Stimulated activated CD4-positive, alpha-beta T cell treated with anti-CD3 and anti-CD28 coated beads, Interleukin-1b, Interleukin-23, amount 100 ng/mL, for 48 hours (primary cell): Measurements from ENCODE around the gene SUPV3L1.

Experiments
- DNase-seq: peaks from one replicate; pipeline ENCODE4 v3.0.0-alpha.2; 2020

The SUPV3L1 gene

DNA sequence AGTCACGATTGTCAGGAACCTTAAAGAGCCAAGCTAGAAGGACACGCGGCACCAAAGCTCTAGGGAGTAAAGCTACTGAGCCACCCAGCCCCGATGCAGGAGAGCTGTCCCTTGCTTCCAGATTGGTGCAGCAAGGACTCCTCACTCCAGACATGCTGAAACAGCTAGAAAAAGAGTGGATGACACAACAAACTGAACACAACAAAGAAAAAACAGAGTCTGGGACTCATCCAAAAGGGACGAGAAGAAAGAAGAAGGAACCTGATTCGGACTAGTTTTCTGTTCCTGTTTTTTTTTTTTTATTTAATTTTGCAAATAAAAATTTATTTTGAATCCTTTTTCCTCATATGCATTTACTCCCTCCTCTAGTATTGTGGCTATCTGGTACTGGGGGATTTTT, 28.7 kb downstream of the SUPV3L1 start:
- no peak for DNase-seq

DNA sequence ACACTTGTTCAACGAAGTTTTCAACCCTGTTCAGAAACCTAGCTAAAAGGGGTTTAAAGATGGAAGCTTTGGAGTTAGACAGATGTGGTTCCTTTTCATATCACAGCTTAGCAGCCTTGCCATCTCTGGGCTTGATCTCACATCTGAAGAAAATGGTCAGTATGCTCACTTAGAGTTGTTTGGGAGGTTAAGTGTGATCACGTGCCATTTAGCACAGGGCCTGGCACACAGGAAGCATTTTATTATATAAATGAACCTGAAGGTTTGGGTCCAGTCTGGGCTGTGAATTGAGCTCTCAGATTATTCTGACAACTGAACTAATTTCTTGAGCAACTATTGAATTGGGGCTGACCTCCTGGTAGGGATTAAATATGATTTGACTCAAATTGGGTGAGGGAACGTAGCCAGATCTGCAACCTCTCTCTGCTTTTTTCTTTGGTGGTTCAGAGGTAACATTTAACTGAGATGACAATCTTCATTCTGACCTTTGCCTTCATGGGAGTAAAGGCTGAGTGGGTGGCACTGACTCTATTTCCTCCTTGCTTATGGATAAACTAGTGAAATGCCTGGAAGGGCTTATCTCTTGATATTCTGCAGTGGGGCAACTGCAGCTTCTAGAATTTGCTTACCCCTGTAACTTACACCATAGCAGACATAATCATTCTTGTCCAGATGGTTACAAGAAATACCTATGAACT, 29.9 kb downstream of the SUPV3L1 start:
- no peak for DNase-seq

DNA sequence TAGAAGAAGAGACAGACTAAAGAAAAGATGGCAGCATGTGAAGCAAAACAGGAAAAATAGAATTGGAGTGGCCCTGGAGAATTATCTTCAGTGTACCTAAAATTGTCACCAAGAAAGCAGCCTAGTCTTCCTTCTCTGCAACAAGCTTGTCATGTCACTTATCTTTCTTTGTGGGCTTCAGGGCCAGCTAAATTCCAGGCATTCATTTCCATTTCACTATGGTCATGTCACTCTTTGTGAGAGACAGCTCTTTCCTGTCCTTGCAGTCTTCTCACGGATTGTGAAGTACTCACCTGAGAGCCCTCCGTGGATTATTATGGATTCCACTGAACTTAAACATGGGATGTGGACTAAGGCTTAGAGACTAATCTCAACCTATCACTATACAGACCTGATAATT, 31.1 kb downstream of the SUPV3L1 start:
- no peak for DNase-seq

DNA sequence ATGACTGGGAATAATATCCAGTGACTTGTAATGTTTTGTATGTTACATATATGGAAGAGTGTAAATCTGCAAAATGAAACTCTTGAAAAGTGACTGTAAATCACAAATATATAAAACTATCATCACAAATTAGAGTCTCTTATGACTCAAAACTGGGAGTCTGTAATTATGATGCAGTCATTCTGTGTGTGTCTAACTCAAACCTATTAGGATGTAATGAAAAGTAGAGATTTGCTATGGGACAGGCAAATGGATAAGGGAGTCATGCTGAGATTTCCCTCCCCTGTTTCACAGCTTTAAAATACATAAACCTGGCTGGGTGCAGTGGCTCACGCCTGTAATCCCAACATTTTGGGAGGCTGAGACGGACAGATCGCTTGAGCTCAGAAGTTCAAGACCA, 31.5 kb downstream of the SUPV3L1 start:
- DNase-seq, result no peak

DNA sequence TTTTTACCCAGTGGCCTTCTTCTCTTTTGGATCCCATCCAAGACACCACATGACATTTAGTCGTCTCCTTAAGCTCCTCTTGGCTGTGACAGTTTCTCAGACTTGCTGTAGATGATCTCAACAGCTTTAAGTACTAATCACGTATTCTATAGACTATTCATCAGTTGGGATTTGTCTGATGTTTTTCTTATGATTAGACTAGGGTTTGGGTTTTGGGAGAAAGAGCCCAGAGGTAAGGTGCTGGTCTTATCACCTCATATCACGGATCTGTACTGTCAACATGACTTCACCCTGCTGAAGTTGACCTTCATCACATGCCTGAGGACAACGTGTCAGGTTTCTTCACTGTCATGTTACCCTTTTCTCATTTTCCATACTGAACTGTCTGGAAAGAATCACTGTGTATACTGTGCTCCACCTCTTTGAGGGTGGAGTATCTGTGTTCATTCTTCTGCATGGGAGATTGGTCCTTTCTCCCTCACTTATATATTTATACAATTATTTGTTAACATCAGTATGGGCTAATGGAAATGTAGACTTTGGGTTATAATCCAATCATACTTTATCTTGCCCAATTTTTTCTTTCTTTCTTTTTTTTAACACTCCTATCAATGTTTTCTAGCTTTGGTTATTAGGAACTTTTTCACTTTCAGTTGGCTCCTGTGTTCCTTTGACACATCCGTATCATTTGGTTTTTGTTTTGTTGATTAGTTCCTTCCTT, 33.7 kb downstream of the SUPV3L1 start:
- DNase-seq, result no peak

DNA sequence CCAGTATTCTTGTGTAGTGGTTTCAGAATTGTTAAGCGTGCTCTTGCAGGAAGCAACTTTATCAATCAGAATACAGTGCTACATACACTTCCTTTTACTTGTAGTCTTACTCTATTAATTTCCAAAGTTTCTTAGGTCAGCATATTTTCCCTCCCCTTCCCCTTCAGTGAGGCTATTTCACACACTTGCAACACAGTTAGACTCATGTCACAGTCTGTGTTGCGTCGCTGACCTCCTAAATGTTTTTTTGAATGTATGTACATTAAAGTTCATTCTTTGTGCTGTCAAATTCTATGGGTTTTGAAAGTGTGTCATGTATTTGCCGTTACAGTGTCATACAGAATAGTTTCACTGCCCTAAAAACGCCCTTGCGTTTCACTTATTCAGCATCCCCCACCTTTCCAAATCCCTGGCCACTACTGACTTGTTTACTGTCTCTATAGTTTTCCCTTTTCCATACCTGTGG, 34.7 kb downstream of the SUPV3L1 start:
- DNase-seq, result no peak

DNA sequence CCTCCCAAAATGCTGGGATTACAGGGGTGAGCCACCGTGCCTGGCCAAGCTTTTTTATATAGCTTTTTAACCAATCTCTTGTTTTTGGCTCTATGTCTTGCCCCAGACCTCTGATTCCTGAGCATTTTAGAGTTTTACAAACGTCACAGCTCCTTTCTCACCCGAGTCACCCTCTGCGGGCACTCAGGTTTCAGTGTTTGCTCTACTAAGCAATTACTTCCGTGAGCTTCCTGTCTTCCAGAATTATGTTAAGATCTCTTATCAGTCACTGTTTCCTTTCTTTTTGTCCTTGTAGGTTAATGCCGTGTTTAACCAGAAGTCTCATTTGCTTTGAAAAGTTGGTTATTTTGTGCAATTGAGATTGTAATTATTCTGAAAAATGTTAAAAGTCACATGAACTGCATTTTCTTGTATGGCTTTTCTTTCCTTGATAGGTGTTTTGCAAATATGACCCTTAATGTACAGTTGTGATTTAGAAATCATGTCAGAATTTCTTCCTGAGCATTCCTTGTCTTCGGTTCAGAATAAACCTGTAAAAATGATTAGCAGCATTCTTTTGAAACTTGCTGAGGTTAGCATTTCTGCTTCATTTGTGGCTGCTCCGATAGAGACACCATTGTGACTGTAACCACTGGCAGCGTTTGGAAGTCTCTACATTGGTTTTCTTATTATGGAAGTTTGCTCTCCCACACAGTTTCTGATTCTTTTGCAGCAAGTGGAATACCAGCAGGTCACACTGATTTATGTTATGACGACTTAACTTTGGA, 35.6 kb downstream of the SUPV3L1 start:
- peak; percentile 19 for DNase-seq

DNA sequence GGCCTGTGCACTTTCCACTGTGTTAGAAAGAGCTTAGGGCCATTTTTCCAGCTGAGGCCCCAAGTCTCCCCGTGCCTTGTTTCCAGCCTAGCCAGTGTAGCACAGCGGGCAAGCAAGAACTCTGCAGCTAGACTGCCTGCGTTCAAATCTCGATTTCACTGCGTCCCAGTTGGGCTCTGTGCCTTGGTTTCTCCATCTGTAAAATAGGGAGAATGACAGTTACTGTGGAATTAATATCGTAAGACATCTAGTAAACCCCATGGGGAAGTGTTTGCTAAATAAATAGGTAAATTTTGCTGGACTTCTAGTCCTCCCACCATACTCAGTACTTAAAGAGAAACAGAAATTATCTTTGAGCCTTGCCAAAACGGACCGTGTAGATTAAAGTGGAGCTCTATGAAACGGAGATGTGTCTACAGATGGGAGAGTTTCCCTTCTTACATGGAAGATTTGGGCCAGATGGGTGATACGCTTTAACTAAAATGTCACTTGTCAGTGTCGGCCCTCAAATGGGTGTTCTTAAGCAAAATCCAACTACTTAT, 36.6 kb downstream of the SUPV3L1 start:
- no peak for DNase-seq

DNA sequence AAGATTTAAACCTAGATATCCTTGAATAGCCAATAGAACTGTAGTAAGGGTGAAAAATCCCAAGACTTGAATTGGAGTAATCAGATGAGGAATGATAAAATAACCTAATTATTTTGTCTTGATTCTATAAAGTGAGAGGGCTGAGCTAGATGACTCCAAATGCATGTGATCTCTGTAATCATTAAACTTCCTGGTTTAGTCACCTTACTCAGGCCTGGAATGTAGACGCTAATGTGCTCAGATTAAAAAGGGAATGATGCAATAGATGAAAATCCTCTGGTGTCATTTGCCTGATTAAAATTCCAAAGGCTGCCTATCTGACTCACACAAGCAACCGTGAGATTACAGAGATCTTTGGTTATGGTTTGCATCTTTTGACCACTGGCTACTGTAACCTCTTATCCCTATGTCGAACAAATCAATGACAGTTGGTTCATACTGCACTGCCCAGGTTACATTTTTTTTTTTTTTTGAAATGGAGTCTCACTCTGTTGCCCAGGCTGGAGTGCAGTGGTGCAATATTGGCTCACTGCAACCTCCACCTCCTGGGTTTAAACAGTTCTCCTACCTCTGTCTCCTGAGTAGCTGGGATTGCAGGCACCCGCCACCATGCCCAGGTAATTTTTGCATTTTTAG, 37.2 kb downstream of the SUPV3L1 start:
- no peak for DNase-seq

DNA sequence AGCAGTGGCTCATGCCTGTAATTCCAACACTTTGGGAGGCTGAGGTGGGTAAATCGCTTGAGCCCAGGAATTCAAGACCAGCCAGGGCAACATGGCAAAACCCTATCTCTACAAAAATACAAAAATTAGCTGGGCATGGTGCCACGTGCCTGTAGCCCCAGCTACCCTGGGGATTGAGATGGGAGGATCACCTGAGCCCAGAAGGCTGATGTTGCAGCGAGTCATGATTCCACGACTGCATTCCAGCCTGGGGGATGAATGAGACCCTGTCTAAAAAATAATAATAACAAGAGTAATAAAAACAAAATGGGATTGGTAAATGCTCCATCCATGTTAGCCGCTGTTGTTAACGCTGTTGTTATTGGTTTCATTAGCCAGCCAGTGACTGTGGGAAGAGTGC, 38.8 kb downstream of the SUPV3L1 start:
- no peak for DNase-seq

DNA sequence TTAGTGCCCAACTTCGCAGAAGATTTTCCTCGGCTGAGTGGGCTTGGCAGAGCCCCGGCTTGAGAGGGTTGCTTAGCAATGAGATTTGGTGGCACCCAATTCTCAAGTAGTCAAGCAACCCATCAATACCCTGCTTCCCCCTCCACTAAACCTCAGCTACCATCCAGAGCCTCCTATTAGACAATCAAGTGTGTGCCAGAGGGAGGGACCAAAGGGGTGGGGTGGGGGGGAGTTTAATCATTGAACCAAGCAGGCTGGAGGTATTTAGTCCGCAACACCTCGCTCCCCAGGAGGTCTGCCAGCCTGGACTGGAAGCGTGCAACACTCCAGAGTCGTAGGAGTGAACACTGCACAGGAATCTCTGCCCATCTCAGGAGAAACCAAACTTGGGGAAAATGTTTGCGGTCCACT, 40.0 kb downstream of the SUPV3L1 start, which contains the start of gene HKDC1:
Gene HKDC1 (plus strand): TSS at position 292 of the 411 bp plus-strand sequence. CDS start 104 bp downstream, at position 396.
- DNase-seq, result no peak

DNA sequence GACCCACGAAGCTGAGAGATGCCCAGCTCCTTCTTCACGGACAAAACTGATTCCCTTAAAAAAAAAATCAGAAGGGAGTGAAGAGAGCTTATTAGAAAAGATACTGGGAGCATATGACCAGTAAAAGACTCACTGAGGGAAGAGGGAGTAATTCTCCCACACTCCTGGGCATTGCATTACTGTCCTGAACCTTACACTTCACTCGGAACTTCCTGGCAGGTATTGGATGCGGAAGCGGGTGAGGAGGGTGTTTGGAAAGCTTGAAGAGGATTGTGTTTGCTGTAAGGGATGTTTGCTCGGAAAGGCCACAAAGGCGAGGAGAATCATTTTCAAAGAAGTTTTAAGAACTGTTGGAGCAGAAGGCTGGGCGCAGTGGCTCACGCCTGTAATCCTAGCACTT, 40.5 kb downstream of the SUPV3L1 start:
- no peak for DNase-seq

DNA sequence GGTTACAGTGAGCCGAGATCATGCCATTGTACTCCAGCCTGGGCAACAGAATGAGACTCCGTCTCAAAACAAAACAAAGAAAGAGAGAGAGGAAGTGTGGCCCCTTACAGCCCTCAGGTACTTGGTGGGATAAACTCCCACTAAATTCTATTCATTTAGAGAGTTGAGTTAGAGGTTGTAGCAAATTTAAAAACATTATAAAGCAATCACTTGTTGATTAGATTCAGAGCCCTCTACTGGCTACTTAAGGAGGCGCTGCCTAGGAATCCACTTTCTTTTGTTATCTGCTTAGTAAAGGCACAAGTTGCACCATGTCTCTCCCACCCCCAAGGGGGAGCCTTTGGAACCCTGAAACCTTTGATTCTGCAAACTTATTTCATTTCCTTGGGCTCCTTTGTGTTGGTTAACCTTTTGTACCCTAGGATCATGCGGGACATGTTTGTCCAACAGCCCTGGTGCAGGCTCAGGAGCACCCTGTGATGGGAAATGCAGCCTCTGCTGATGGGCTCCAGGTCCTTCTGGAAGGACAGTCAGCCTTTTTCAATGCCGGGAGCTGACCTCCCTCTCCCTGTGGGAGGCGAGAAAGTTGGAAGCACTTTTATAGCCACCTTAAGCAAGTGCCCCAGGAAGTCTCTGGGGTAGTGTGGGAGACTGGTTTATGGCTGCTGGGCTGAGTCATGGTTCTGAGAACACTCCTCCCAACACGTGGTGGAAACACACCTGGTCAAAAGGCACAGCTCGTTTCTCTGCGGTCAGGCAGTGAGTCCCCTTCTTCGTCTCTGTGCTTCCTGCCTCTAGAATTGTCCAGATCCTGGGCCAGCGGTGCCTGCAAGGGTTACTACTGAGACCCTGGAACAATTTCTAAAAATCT, 42.4 kb downstream of the SUPV3L1 start:
- peak; percentile 83 for DNase-seq

DNA sequence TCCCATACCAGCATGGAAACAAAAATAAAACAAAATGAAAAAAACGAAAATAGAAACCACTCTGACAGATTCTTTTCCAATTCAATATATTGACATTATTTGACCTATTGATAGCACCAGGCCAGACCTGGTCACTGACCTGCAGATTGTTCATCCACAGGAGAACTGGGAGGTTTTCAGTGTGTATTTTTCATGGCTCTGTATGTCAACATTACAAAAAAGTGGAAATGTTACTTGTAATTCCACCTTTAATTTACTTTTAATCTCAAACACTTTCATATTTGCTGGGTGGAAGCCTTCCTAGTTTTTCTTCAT, 43.0 kb downstream of the SUPV3L1 start:
- DNase-seq, result no peak

DNA sequence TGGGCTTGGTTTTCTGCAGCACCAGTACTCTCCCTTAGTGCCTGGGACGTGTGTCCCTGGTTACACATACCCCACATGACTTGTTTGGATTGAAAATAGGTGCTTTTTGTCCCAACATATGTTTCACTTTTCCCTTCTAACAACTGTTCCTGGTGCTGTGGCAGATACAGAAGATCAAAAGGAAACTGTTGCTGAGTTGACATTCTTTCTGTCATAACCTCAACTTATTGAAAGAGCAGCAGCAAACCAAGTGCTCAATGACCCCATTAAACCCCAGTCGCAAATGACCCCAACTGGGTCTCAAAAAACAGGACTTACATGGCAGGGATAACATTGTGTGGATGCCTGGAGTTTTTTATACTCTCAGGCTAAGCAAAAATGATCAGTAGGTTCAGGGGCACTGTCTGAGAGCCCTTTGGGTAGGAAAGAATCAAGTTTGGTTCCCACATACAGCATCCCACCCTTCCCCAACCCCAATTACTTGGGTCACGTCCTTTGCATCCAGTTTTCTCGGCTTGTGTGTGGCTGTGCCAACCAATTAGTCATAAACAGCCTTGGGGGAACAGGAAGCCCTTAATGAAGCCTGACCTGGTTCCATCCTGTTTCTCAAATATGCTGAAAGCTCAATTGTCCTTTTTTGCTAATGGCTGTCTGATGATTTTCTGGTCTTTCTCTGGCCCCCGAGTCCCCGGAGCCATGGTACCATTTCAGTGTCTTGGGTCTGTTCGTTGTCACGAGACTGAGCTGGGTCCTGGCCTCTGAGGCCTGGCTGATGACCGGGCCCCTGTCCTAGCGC, 45.0 kb downstream of the SUPV3L1 start:
- no peak for DNase-seq

DNA sequence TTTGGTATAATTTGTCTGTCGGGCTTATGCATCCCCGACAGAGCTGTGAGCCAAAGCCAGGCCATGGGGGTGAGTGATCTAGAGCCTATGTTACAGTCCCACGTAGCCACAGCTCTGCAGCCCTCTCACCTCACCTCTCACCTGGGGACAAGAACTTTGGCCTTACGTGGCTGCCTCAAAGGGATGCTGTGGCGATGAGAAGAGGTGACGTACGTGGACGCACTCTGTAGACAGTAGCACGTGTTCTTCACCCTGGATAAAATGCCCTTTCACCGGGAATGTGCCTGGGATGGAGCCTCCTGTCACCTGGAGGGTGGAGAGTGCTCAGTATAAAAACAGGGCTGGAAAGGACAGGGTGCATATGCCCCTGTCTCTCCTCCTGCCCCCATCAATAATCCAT, 45.6 kb downstream of the SUPV3L1 start:
- no peak for DNase-seq

DNA sequence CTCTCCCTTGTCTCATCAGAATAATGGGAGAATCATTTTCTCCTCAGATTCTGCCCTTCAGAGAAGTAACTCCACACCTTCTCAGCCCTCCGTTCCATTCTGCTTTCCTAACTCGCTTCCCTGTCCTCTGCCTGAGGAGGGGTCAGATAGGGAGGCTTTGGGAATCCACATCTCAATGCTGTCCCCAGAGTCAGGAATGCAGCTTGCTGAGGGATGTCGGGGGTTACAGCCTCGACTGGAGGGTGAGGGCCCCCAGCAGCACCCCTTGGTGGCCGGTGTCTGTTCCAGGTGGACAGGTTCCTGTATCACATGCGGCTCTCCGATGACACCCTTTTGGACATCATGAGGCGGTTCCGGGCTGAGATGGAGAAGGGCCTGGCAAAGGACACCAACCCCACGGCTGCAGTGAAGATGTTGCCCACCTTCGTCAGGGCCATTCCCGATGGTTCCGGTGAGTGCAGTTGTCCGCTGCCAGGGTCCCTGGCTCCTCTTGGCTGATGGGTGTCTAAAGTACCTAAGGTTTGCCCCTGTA, 47.0 kb downstream of the SUPV3L1 start:
- DNase-seq, result no peak

DNA sequence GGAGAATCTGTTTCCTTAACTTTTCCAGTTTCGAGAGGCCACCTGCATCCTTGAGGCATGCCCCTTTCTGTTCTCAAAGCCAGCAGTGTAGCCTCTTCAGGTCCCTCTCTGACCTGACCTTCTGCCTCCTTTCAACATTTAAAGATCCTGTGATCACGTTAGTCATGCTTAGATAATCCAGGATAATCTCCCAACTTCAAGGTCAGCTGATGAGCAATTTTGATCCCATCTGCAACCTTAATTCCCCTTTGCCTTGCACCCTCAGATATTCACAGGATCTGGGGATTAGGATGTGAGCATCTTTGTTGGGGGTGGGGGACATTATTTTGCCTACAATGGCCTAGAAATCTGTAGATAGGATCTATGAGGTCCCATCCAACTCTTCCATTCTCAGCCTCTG, 48.1 kb downstream of the SUPV3L1 start:
- DNase-seq, result no peak

DNA sequence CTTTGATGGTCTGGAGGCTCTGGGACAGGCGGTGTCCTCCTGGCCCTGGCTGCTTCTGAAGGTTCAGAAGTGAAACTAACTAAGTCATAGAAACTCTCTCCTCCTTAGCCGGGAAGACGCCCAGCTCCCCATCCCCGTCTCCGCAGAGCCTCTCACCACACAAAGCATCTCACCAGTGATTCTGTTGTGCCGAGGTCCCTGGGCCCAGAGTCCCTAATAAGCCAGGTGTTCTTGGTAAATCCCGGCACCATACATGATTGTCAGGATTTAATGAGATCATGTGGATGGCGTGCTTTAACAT, 49.5 kb downstream of the SUPV3L1 start:
- DNase-seq, result no peak

DNA sequence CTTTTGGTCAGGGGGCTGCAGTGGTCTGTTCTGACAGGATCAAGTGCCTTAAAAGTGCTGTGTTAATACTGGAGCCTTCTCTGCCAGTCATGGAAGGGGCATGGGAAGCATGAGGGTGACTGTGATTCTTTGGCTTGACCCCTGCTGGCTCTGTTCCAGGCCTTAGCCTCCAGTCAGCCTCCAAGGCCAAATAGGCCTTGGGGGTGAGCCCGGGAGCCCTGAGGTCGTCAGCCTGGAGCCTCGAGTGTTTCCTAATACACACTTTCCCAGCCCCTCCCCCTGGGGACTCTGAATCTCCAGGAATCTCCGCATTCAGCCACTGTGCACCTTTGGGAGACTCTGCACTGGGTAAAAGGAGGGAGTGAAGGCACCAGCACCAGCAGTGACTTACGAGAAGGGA, 50.1 kb downstream of the SUPV3L1 start:
- no peak for DNase-seq

DNA sequence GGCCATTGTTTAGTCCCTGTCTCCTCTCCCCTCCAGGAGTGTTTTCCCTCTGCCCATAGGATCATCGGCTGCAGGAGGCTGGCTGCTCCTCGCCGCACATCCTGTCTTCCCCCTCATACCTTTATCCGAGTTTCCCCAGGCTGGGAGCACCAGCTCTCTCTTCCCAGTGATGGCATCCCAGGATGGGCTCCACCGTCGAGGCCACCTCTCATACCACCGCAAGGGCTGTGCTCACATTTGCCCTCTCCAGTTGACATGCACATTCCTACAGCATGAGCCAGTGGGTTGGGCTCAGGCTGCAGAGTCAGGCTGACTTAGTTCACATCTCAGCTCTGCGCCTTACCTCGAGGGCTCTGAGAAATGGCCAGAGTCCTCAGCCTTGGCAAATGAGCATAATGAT, 52.2 kb downstream of the SUPV3L1 start:
- DNase-seq, result no peak
